Cardiac fibroblast (primary cell): ENCODE data around the gene RHCE.
"Not testable (repeated sequence)": the region's sequence is repeated elsewhere in the genome, so short reads cannot be mapped to it uniquely, and the experiment has no call there.

Source experiments
- DNase-seq, 2 donors: peaks; one replicate each; pipeline versions ENCODE4 v3.0.0 to v3.0.0-alpha.2; 2010; ENCODE audit warnings: low read depth in 2 of 2
- H3K4me3 ChIP-seq, 2 donors: replicated peaks in 1 of 2; 1 replicate in 1 of 2; 2 replicates in 1 of 2; pipeline ENCODE4 v1.5.1; 2011; ENCODE audit warnings: low read depth in 2 of 2, low read length in 2 of 2, mild to moderate bottlenecking in 2 of 2, moderate library complexity in 1 of 2
- TF ChIP-seq, protein P1 (sequence below): IDR thresholded peaks from one replicate; pipeline ENCODE4 v1.5.1; 2011; ENCODE audit warnings: low read depth, mild to moderate bottlenecking, low read length, inconsistent platforms

RHCE gene

GRCh38 chr1:25420715-25421114 is at the start of gene RHCE:
Gene RHCE (minus strand): TSS chr1:25420825. CDS start chr1:25420786, 39 bp downstream.
- H3K4me3 ChIP-seq, DNase-seq: not testable (repeated sequence)

DNA sequence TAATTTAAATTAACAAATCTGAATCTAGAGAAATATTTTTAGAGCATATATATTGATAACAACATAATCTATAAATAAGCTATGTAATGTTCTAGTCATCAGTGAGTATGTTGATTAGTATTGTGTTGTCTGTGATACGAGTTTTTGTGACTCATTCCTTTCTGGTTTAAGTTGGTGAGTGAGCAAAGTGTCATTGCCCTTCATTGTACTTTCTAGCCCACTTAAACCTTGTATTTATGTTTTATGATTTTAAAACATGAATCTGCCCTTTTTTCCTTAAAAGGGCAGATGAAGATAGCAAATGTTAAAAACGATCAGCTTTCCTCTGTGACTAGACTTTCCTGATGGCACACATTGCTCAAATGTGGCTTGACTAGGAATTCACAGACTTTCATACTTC is 48.6 kb upstream of the RHCE start:
- DNase-seq = peak; percentile 20 to 73
- H3K4me3 ChIP-seq = no peak overlapping the region
- TF ChIP-seq, protein P1, sequence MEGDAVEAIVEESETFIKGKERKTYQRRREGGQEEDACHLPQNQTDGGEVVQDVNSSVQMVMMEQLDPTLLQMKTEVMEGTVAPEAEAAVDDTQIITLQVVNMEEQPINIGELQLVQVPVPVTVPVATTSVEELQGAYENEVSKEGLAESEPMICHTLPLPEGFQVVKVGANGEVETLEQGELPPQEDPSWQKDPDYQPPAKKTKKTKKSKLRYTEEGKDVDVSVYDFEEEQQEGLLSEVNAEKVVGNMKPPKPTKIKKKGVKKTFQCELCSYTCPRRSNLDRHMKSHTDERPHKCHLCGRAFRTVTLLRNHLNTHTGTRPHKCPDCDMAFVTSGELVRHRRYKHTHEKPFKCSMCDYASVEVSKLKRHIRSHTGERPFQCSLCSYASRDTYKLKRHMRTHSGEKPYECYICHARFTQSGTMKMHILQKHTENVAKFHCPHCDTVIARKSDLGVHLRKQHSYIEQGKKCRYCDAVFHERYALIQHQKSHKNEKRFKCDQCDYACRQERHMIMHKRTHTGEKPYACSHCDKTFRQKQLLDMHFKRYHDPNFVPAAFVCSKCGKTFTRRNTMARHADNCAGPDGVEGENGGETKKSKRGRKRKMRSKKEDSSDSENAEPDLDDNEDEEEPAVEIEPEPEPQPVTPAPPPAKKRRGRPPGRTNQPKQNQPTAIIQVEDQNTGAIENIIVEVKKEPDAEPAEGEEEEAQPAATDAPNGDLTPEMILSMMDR = no peak

DNA sequence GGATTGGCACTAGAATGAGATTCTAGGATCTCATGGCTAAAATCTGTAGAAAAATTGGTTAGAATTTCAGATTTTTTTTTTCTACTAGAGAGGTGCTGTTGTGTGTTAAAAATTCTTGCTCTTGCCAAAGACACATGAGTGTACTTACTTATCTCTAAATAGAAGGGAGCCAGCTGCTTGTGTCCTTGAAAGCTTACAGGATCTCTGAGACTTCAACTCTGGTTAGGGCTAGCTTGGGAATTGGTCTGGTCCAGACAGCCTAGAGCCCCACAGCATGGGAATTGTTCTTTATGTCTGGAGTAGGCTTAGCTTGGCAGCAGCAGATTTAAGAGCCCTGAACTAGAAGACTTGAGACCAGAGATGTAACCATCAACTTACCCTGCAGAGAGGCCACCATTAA is 47.4 kb upstream of the RHCE start:
- no peak overlapping the region for H3K4me3 ChIP-seq
- TF ChIP-seq, protein P1 = no peak
- DNase-seq = peak; percentile 39 to 86

- no peak overlapping the region for H3K4me3 ChIP-seq
- TF ChIP-seq, protein P1 = no peak
- no peak for DNase-seq
These were observed 47.0 kb upstream of the RHCE start for GRCh38 chr1:25467616-25468015.

- DNase-seq = no peak
- no peak overlapping the region for H3K4me3 ChIP-seq
- TF ChIP-seq, protein P1 = no peak
These were observed 46.6 kb upstream of the RHCE start for GRCh38 chr1:25467193-25467592.

DNA sequence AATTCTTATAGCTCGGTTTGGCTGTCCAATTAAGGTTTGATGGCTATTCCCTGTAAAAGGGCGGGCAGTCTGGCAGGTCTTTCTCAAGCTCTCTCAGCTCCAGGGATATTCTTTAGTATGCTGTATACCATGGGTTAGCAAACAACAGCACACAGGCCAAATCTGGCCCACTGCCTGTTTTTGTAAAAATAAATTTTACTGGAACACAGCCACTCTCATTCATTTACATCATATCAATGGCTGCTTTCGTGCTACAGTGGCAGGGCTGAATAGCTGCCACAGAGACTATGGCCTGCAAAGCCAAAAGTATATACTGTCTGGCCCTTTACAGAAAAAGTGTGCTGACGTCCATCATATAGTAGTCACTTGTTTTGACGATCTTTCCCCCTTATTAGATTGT is 42.1 kb upstream of the RHCE start:
- no peak overlapping the region for H3K4me3 ChIP-seq
- DNase-seq = peak; percentile 3 to 60
- TF ChIP-seq, protein P1 = no peak

DNA sequence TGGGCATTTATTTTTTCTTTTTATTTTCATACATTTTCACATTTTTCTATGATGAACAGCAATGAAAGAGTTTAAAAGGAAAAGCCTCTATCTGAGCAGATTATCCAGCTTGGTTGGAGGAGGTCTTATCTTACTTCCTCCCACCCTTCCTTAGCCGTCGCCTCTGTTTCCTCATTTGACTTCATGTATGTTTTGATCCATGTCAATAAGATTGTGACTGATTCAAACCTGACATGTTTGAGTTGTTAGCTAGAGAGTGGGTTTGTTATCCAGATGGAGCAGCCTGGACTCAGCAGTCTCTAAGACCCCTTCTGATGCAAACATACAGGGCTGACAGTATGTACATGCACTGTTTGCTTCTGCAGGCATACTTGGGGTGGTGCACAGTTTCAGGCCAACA is 41.2 kb upstream of the RHCE start:
- TF ChIP-seq, protein P1 = no peak
- H3K4me3 ChIP-seq = no peak overlapping the region
- no peak for DNase-seq

DNA sequence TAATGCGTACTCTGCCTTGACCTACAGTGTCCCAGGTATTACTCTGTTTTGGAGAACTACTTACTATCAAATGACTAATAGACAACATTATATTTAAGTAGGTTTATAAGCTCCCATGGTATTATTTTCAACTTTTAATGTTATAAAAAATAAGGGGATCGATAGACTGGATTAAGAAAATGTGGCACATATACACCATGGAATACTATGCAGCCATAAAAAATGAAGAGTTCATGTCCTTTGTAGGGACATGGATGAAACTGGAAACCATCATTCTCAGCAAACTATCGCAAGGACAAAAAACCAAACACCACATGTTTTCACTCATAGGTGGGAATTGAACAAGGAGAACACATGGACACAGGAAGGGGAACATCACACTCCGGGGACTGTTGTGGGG is 40.2 kb upstream of the RHCE start:
- DNase-seq, H3K4me3 ChIP-seq: not testable (repeated sequence)
